ENCODE results near the gene ALDH1A3.

Gene ALDH1A3

GRCh38 chr15:100890850-100891249 lies 11.2 kb downstream of the ALDH1A3 start:
- in situ Hi-C loops (cut with MboI; ENCODE audit: low sequenced_read_pairs, unreplicated experiment): no loop called here
- TF ChIP-seq CTCF (IDR thresholded peaks at IDR 0.05; ENCODE audit: borderline replicate concordance, control extremely low read depth, extremely low read depth, insufficient read depth, missing control alignments): no peak

DNA sequence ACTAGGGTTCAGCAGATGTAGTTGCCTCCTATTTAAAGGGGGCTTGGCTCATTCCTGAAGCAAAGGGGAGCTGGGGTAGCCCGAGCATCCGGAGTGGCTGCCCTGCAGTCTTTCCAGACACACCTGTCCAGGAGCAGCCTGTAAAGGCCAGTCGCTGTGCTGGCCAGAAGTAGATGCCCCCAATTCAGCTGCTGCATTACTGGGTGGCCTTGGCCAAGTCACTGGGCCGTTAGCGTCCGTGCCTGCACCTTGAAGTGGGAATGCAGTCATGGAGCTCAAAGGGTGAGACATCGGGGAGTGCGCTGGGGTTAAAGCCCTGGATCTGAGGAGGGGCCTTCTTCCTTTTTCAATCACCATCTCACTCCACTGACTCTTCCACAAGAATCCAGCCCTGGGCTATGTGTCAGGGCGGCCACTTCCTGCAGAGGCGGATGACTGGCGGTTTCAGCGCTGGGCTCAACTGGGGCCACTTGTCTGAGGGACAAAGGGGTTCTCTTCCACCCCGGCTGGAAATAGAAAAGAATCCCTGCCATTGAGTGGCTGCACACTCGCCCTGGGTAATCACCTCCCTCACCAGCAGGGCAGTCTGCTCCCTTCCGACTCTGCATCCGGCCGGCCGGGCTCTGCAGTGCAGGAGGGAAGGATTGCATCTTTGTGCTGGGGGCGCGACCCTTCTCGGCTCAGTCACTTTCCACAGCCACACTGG lies 11.8 kb downstream of the ALDH1A3 start:
- no peak for DNase-seq (ENCODE audit: low spot score)
- in situ Hi-C loops (cut with MboI; ENCODE audit: low sequenced_read_pairs, unreplicated experiment): no loop called here
- no peak for TF ChIP-seq CTCF (IDR thresholded peaks at IDR 0.05; ENCODE audit: borderline replicate concordance, control extremely low read depth, extremely low read depth, insufficient read depth, missing control alignments)

More at GRCh38 chr15:100890850-100891249, 11.2 kb downstream of the ALDH1A3 start:
- DNase-seq (ENCODE audit: low spot score): no peak

DNA sequence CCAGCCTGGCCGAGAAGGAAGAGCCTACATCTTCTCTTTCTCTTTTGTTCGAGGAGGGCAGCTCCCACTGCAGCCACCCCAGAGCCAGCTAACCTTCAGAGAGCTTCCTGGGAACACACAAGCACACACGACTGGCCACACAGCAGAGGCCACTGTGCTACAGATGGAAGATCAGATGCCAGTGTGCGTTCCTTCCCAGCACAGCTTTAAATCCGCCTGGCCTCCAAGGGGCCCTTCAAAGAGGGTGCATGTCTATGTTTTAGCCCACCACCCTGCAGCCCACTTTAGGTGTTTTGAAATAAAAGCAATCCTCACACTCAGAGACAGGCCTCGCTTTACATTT lies 12.4 kb downstream of the ALDH1A3 start:
- DNase-seq (ENCODE audit: low spot score): no peak
- in situ Hi-C loops (cut with MboI; ENCODE audit: low sequenced_read_pairs, unreplicated experiment): no loop called here
- no peak for TF ChIP-seq CTCF (IDR thresholded peaks at IDR 0.05; ENCODE audit: borderline replicate concordance, control extremely low read depth, extremely low read depth, insufficient read depth, missing control alignments)

DNA sequence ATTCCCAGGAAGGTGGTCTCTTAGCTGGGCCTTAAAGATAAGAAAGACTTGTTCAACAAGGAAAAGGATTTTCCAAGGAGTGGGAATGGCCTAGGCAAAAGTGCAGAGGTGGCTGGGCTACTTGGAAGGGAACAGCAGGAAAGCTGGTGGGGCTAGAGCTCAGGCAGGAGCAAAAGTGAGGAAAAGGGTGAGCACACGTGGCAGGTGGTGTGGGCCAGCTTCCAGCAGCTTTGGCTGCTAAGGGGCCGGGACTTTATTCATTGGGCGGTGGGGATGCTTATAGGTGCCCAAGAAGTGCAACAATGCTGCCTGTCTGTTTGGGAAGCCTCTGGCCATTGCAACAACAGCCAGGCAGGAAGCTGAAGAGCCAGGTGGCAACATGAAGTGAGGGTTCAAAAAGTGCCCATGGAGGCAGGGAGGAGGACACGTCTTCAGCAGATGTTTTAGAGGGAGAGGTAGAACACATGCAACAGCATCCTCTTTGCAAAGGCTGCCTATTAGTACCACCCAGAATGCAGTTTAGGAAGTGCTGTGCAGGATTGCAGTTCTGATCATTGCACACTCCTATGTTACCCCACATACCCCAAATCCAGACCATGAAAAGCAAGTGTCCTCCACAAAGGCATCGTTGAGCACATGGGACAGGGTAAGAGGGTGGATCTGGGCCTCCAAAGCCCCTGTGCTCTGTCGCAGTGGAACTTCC lies 13.8 kb downstream of the ALDH1A3 start:
- no peak for TF ChIP-seq CTCF (IDR thresholded peaks at IDR 0.05; ENCODE audit: borderline replicate concordance, control extremely low read depth, extremely low read depth, insufficient read depth, missing control alignments)
- in situ Hi-C loops (cut with MboI; ENCODE audit: low sequenced_read_pairs, unreplicated experiment): no loop called here
- no peak for DNase-seq (ENCODE audit: low spot score)

- no peak for DNase-seq (ENCODE audit: low spot score)
- TF ChIP-seq CTCF (IDR thresholded peaks at IDR 0.05; ENCODE audit: borderline replicate concordance, control extremely low read depth, extremely low read depth, insufficient read depth, missing control alignments): no peak
- in situ Hi-C loops (cut with MboI; ENCODE audit: low sequenced_read_pairs, unreplicated experiment): no loop called here
Observed at GRCh38 chr15:100893964-100894295, 14.3 kb downstream of the ALDH1A3 start.

- TF ChIP-seq CTCF (IDR thresholded peaks at IDR 0.05; ENCODE audit: borderline replicate concordance, control extremely low read depth, extremely low read depth, insufficient read depth, missing control alignments): no peak
- DNase-seq (ENCODE audit: low spot score): no peak
- in situ Hi-C loops (cut with MboI; ENCODE audit: low sequenced_read_pairs, unreplicated experiment): no loop called here
Observed at GRCh38 chr15:100895721-100896120, 16.1 kb downstream of the ALDH1A3 start.
